ENCODE results near the gene BIRC7.

DNA sequence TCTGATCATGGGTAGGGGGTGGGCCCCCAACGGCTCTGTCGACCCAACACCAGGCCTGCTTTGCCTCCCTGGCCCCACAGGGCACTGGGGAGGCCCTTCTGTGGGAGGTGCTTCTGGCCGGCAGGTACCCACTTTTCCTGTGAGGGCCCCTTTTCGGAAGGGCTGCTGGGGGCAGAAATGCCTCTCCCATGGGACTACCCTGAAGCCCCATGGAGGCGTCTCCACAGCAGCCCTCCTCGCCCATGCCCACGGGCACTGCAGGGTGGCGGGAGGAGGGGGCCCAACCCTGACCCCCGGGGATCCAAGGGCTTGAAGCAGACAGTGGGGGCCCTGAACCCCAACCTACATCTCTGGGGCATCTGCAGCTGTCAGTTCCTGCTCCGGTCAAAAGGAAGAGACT, 2.3 kb downstream of the BIRC7 start:
- TF ChIP-seq ZNF274 (IDR thresholded peaks at IDR 0.05; ENCODE audit: low read depth, low read length) (no peak), YY1 (IDR thresholded peaks at IDR 0.05; ENCODE audit: insufficient read depth, insufficient read length) (no peak)

Measured in NT2/D1 (cell line).